Esophagus muscularis mucosa (tissue), 4 donors: ENCODE data around the gene GMDS.

Experiments used
- CTCF ChIP-seq, 3 experiments: fragments of 200-600 bp in 2 of 3; fragments of 450-650 bp in 1 of 3; sonication (generic) in 2 of 3; IDR thresholded peaks; one replicate each; pipeline ENCODE4 v1.5.1; 2017 to 2019; ENCODE audit warnings: antibody characterized with exemption in 3 of 3, mild to moderate bottlenecking in 2 of 3, moderate library complexity in 1 of 3
- EP300 ChIP-seq: sonication (generic); formaldehyde crosslinking; IDR thresholded peaks from one replicate; pipeline ENCODE4 v1.6.1; 2017; ENCODE audit warnings: antibody characterized with exemption
- POLR2A ChIP-seq: fragments of 450-650 bp; IDR thresholded peaks from one replicate; pipeline ENCODE4 v1.6.1; 2017; ENCODE audit warnings: antibody characterized with exemption, moderate library complexity, mild to moderate bottlenecking, low read depth

DNA sequence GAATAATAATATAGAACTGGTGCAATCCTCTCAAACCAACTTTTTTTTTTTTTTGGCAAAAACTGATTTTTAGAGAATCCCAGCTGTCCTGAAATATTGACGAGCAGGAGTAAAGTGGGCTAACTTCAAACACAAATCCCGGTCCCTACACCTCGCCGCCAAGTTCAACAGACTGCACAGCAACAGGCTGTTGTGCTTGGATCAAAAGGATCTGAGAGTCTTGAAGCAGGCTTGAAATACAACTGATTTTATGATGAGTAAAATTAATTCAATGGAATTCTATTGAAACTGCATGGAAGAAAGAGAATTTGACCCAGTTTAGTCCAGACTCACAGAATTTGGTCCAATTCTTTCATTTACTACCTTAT, 463.6 kb downstream of the GMDS start:
- TF ChIP-seq EP300, result no peak
- TF ChIP-seq CTCF (IDR thresholded peaks at IDR 0.05), result no peak
- no peak for TF ChIP-seq POLR2A
